Activated T-helper 2 cell treated with anti-CD3 and anti-CD28 coated beads, Interferon-gamma antibody, Interleukin-2, Interleukin-4, amounts not matched to agents 10 μg/mL and 5 μg/mL and 100 μg/mL, durations not matched to agents 14 hours and 24 hours and 36 hours (primary cell): ENCODE results near the gene TNFSF12. TPM values are rescaled to one million over a fixed set of nuclear protein-coding genes. Genes with fewer than 3 reads are reported as not detected.

Experiments used
- DNase-seq: peaks from one replicate; pipeline ENCODE4 v3.0.0; 2021; ENCODE audit warnings: low spot score
- H3K27ac Mint-ChIP-seq: one replicate; pipeline ENCODE4 v1.8.0; 2021; ENCODE audit warnings: mixed read lengths
- H3K27me3 Mint-ChIP-seq: one replicate; pipeline ENCODE4 v1.8.0; 2021; ENCODE audit warnings: low read depth, mixed read lengths
- H3K36me3 Mint-ChIP-seq: one replicate; pipeline ENCODE4 v1.8.0; 2021; ENCODE audit warnings: low read depth, mixed read lengths
- H3K4me1 Mint-ChIP-seq: one replicate; pipeline ENCODE4 v1.8.0; 2021; ENCODE audit warnings: low read depth, mixed read lengths
- H3K4me3 Mint-ChIP-seq: one replicate; pipeline ENCODE4 v1.8.0; 2021; ENCODE audit warnings: low read depth, mild to moderate bottlenecking, moderate library complexity, mixed read lengths
- H3K9me3 Mint-ChIP-seq: one replicate; pipeline ENCODE4 v1.8.0; 2021; ENCODE audit warnings: mixed read lengths
- intact Hi-C: fragments of 100-400 bp; cut with micrococcal nuclease; formaldehyde crosslinking; loops from one replicate; pipeline ENCODE4 v1.15.1; 2023
- total RNA-seq: library from RNA; stranded (reverse); gene quantifications from 2 replicates; pipeline ENCODE4 v1.2.3, GENCODE V29; 2022

TNFSF12 gene
- total RNA-seq, 1 donor from 2014 or later: 36.0 TPM

GRCh38 chr17:7576432-7576937 lies 27.6 kb downstream of the TNFSF12 start:
- peaks cover 94% of the 10 kb centered on the region for H3K36me3 Mint-ChIP-seq
- DNase-seq: no peak
- H3K9me3 Mint-ChIP-seq: no peaks in the 10 kb centered on the region
- peaks cover 72% of the 10 kb centered on the region for H3K4me1 Mint-ChIP-seq
- peak overlapping the region; percentile 93 for H3K4me3 Mint-ChIP-seq
- intact Hi-C loops: no loop called here
- H3K27ac Mint-ChIP-seq: peak overlapping the region; percentile 42
- H3K27me3 Mint-ChIP-seq: no peaks in the 10 kb centered on the region

DNA sequence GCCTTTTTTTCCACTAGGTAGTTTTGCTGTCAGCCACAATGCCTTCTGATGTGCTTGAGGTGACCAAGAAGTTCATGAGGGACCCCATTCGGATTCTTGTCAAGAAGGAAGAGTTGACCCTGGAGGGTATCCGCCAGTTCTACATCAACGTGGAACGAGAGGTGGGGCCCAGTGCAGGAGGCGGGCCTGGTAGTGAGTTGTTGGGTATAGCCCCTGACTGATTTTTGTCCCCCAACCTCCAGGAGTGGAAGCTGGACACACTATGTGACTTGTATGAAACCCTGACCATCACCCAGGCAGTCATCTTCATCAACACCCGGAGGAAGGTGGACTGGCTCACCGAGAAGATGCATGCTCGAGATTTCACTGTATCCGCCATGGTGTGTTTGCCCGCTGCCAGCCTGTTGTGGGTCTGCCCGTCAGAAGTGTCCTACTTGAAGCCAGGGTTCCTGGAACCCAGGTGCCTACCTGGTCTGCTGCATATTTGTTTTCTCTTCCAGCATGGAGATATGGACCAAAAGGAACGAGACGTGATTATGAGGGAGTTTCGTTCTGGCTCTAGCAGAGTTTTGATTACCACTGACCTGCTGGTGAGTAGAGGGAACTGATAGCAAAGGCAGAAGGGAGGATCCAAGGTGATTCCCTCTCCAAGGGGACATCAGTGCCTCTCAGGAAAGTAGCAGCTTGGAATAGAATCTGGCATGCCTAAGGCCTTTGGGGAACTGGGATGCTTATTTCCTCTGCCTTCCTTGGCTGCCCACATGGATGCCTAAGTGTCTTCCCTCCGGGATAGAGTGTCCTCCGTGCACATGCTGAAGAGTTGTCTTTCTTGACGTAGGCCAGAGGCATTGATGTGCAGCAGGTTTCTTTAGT lies 28.7 kb downstream of the TNFSF12 start:
- intact Hi-C loops: no loop called here
- Mint-ChIP-seq H3K4me3 (peak overlapping the region; percentile 47), H3K4me1 (peaks cover 73% of the 10 kb centered on the region), H3K9me3 (no peaks in the 10 kb centered on the region), H3K36me3 (peaks cover 96% of the 10 kb centered on the region), H3K27ac (peak overlapping the region; percentile 59), H3K27me3 (no peaks in the 10 kb centered on the region)
- DNase-seq: no peak

GRCh38 chr17:7579001-7579833 lies 30.4 kb downstream of the TNFSF12 start, which contains the start of gene CD68:
Gene CD68 (plus strand): TSS chr17:7579638. CDS start chr17:7579678, 40 bp downstream.
- intact Hi-C loops: no loop called here
- no peaks in the 10 kb centered on the region for H3K27me3 Mint-ChIP-seq
- H3K36me3 Mint-ChIP-seq: peaks cover 86% of the 10 kb centered on the region
- peak within 1 kb of the TSS; percentile 89 for H3K27ac Mint-ChIP-seq
- H3K9me3 Mint-ChIP-seq: no peaks in the 10 kb centered on the region
- DNase-seq: peak; percentile 47
- H3K4me1 Mint-ChIP-seq: peaks cover 75% of the 10 kb centered on the region
- peak within 1 kb of the TSS; percentile 64 for H3K4me3 Mint-ChIP-seq

- intact Hi-C loops: no loop called here
- DNase-seq: no peak
- Mint-ChIP-seq H3K4me3 (peak overlapping the region; percentile 64), H3K9me3 (no peaks in the 10 kb centered on the region), H3K4me1 (peaks cover 69% of the 10 kb centered on the region), H3K27me3 (no peaks in the 10 kb centered on the region), H3K36me3 (peaks cover 84% of the 10 kb centered on the region), H3K27ac (peak overlapping the region; percentile 89)
These were observed 31.2 kb downstream of the TNFSF12 start for GRCh38 chr17:7579834-7580603.

- peak overlapping the region; percentile 18 for H3K4me3 Mint-ChIP-seq
These were observed 32.0 kb downstream of the TNFSF12 start for GRCh38 chr17:7580604-7581575.

GRCh38 chr17:7582396-7583252 lies 33.8 kb downstream of the TNFSF12 start:
- peak overlapping the region; percentile 95 for H3K4me3 Mint-ChIP-seq
- H3K4me1 Mint-ChIP-seq: peaks cover 51% of the 10 kb centered on the region
- H3K27me3 Mint-ChIP-seq: no peaks in the 10 kb centered on the region
- no peaks in the 10 kb centered on the region for H3K9me3 Mint-ChIP-seq
- intact Hi-C loops: loop anchor here (1.0 to 2.0 kb wide), 2 partner anchors 10 to 32 kb away; partner anchors contain the start of gene FXR2
- H3K36me3 Mint-ChIP-seq: peaks cover 77% of the 10 kb centered on the region
- H3K27ac Mint-ChIP-seq: peak overlapping the region; percentile 79
- no peak for DNase-seq

More at GRCh38 chr17:7580604-7581575, 32.0 kb downstream of the TNFSF12 start:
- Mint-ChIP-seq H3K4me1 (peaks cover 67% of the 10 kb centered on the region), H3K36me3 (peaks cover 80% of the 10 kb centered on the region), H3K27ac (peak overlapping the region; percentile 82), H3K9me3 (no peaks in the 10 kb centered on the region), H3K27me3 (no peaks in the 10 kb centered on the region)
- DNase-seq: no peak
- intact Hi-C loops: no loop called here

DNA sequence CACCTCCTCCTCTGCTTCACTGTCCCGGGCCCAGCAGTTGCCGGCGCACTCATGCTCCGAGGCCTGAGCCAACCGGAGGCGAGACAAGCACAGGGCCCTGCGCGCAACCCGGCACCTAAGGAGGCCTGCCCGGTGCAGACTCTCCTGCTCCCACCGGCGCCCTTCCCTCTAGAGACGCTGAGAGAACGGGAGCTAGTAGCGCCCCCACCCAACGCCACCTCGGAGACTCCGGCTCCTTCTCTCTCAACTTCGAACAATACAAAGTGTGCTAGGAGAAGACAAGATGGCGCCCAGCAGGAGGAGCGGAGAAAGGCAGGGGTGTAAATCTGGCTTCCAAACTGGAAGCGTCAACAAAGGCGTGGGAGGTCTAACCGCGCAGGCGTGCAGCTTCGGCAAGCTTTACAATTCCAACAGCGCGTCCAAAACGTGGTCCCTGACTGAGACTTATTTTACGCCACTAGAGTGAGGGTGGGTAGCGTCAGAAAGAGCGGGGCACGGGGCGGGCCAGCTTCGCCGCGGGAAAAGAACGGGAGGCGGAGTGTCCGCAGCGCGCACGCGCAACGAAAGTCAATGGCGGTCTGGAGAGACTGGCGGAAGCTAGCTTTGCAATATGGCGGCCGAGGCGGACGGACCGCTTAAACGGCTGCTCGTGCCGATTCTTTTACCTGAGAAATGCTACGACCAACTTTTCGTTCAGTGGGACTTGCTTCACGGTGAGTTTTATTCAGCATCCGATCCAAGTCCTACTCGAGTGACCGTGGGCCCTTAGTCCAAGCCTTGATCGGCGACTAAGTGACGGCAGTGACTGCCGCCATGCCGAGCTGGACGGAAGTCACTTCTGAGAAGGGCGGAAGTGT lies 34.6 kb downstream of the TNFSF12 start, which contains the start of gene MPDU1:
MPDU1 (plus strand) TSS at position 600 of the 857 bp plus-strand sequence; CDS start at position 611, 11 bp downstream.
- Mint-ChIP-seq H3K27ac (peak within 1 kb of the TSS; percentile 100), H3K4me3 (peak within 1 kb of the TSS; percentile 95), H3K27me3 (no peaks in the 10 kb centered on the region), H3K4me1 (peaks cover 43% of the 10 kb centered on the region), H3K36me3 (peaks cover 76% of the 10 kb centered on the region), H3K9me3 (no peaks in the 10 kb centered on the region)
- peak; percentile 97 for DNase-seq
- intact Hi-C loops: loop anchor here (1.0 to 2.0 kb wide), 3 partner anchors 11 to 31 kb away; partner anchors contain the start of genes FXR2 and SENP3

DNA sequence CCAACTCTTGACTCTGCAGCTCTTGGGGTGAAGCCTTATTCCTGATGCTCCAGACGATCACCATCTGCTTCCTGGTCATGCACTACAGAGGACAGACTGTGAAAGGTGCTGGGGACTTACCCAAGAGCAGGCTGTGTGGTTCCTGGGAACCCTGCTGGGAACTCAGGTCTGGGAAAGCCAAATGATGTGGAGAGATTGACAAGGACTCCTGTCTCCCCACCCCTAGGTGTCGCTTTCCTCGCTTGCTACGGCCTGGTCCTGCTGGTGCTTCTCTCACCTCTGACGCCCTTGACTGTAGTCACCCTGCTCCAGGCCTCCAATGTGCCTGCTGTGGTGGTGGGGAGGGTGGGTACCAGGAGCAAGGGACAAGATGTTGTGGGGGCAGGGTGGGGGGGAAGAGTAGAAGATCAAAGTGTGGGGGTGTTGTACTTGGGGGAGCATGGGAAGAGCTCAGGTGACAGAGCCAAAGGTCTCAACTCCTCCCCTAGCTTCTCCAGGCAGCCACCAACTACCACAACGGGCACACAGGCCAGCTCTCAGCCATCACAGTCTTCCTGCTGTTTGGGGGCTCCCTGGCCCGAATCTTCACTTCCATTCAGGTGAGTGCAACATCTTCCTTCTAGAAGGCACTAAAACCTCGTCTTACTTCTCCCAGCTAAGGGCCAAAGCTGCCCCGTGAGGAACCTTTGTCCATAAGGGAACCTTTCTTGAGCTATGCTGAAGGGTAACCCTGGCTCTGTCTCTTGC lies 38.0 kb downstream of the TNFSF12 start:
- intact Hi-C loops: no loop called here
- Mint-ChIP-seq H3K27ac (no peak overlapping the region), H3K36me3 (peaks cover 67% of the 10 kb centered on the region), H3K27me3 (no peaks in the 10 kb centered on the region), H3K4me1 (peaks cover 16% of the 10 kb centered on the region), H3K9me3 (no peaks in the 10 kb centered on the region), H3K4me3 (no peak overlapping the region)
- DNase-seq: no peak

DNA sequence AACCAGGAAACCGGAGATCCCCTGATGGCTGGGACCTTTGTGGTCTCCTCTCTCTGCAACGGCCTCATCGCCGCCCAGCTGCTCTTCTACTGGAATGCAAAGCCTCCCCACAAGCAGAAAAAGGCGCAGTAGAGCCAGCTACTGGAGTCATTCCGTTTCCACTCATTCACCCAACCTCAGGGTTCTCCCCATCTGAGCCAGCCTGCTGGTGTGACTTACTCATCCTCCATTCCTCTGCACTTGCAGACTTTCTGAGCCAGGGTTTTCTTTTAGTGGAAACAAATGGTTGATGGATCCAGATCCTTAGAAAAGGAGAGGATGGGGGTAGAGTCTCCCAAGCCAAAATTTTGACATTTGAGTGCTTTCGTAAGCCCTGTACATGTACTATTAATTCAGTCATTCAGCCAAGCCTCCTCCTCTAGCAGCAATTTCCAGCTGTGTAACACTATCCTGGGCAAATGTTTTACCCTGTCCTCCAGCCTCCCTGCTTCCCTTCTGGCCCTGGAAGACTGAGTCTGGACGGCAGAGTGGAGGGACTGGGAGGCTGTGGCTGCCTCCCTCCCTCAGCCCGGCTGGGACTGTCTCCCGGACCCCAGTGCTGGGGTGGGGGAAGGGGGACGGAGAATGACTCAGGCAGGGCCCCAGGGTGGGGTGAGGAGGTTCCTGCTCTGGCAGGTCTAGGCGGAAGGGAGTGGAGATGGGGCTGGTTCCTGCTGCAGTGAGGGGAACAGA lies 38.7 kb downstream of the TNFSF12 start:
- Mint-ChIP-seq H3K27me3 (no peaks in the 10 kb centered on the region), H3K36me3 (peaks cover 67% of the 10 kb centered on the region), H3K27ac (no peak overlapping the region), H3K9me3 (no peaks in the 10 kb centered on the region), H3K4me3 (no peak overlapping the region), H3K4me1 (peaks cover 12% of the 10 kb centered on the region)
- intact Hi-C loops: no loop called here
- DNase-seq: no peak
